Activated effector memory CD4-positive, alpha-beta T cell treated with anti-CD3 and anti-CD28 coated beads, Interleukin-2, amount 50 U/mL, for 16 hours (primary cell): Measurements from ENCODE around the gene SORBS2.
"Not testable (repeated sequence)": the region's sequence is repeated elsewhere in the genome, so short reads cannot be mapped to it uniquely, and the experiment has no call there.

Experiments
- DNase-seq: peaks from one replicate; pipeline ENCODE4 v3.0.0-alpha.2; 2020

SORBS2 gene

GRCh38 chr4:185811509-185812364 lies at the start of gene SORBS2:
SORBS2 (minus strand) TSS chr4:185812194; CDS start chr4:185690571, 121,623 bp downstream.
- DNase-seq: no peak

DNA sequence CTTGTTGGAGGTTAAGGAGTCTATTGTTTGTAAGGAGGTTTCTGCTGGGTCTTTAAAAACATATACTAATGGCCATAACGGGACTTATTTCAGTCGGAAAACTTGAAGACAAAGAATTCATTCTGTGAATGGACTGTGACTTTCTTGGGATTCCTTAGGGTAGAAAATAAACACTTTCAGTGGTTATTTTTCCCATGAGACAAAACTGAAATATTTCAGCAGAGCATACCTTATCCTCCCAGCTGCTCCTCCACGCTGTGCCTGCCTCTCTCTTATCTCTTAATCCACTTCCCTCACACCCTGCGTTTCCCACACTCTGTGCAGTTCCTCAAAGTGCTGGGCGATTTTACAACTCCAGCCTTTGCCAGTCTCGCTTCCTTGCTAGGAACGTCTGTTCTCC lies 47.1 kb upstream of the SORBS2 start:
- DNase-seq: no peak

DNA sequence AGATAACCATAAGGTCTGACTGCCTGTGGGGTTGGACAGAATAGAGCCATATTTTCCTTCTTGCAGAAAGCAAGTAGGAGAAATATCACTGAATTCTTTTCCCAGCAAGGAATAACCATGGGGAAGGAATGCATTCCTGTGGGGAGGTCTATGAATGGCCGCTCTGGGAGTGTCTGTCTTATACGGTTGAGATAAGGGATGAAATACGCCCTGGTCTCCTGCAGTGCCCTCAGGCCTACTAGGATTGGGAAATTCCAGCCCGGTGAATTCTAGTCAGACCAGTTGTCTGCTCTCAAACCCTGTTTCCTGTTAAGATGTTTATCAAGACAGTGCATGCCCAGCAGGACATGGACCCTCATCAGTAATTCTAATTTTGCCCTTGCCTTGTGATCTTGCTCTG lies 45.6 kb upstream of the SORBS2 start:
- DNase-seq: not testable (repeated sequence)

DNA sequence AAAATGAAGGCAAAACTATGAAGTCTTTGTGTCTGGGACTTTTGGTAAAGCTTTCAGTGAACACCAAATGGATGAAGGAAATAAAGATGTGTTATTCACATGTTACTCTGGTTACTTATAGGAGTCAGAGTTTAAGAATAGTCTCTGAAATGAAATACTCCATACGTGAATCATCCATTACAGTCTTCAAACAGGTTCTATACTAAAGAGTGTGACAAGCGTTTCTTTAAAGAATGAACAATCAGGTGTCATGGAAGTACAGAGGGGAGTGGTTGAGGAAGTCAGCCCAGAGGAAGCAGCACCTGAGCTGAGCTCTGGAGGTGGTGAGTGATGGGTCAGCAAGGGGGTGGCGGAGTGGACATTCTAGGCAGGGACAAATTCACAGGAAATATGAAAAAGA lies 41.8 kb upstream of the SORBS2 start:
- no peak for DNase-seq

GRCh38 chr4:185852961-185853360 lies 41.0 kb upstream of the SORBS2 start:
- no peak for DNase-seq

DNA sequence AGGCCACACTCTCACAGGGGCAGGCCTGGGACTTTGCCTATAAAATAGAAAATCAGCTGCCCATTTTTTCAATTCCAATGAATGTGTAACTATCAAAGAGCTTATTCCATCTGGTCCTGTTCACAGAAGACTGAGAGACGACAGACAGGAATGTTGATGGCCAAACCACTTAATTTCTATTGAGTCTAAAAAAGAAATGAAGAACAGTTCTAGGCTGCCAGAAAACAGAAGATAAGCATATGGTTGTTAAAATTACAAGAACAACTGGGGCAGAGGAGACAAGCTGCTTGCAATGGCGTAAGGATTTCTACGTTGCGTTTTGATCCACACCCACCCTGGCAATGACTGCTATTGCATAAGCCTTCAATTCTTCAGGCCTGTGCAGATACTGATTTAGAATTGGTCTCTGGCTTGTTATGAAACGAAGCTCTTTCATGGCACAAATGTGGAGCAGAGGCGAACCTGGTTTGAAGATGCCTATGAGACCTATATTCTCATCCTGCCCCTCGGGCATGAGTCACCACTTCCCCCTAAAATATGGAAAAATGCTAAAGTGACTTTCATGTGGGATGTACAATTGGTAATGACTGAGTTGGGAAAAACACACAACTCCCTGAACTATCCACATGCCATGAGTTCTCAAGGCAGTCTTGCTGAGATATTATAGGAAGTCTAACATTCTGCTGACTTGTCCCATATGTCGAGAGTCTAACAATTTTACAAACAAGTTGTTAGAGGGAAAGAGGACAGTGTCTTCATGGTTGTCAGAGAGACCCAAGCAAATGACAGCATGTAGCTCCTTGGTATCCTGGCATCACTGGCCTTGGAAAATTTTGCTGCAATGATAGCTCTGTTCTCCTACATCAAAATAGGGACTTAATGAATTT lies 37.9 kb upstream of the SORBS2 start:
- DNase-seq: no peak

DNA sequence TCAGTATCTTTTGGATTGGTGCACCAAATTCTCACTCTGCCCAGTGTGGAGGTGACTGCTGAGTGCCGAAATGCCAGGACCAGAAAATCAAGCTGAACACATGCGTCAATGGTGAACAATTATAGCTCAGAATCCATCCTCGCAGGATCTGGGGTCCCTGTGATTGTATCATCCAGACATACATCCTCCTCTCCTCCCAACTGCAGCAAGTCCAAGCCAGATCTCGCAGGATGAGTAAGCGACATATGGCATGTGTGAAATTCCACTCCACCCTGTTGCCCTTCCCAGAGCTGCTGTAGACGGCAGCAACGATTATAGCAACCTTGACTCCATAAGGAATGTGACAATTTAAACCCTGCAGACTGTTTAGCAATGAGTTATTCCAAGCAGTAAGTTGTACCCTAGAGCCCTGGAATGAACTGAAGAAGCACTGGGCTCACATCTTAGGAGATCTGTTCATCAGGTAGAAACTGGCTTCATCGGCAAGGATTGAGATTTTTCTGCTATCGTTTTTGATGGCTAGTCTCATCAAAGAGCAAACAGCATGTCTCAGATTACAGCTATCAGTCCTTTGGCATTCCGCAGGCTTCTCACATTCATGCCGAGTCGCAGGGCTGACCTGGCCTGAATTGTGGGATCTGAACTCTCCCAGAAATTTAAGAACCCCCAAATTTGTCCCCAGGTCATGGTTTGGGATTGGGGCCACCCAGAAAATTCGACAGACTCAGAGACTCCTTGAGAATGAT lies 35.5 kb upstream of the SORBS2 start:
- DNase-seq: no peak

DNA sequence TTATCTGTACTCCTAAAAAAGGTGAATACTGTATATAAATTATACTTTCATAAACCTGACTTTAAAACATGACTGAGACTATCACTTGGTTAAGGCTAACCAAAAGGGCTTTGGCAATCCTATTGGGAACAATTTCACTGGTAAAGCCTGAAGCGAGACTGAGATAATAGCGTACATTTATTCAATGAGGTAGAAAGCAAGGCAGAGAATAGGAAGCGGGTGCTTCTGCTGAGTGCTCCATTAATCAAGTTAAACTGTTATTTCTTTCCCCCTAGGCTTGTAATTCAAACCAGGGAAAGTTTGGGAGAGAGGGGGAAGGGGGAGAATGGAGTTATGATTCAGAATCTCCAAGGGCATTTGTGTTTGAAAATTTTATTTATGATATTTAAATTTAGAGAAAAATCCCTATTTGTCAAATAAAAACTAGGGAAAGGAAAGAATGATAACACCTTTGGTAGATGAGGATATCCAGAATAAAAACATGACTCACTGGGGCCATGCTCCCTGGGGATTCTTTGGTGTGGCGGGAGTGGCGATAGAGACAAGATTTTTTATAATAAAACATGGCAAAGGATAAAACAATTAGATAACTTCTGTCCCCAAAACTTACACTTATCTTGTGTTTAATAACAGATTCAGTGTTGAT lies 34.6 kb upstream of the SORBS2 start:
- no peak for DNase-seq

GRCh38 chr4:185845966-185846365 lies 34.0 kb upstream of the SORBS2 start:
- DNase-seq: no peak

DNA sequence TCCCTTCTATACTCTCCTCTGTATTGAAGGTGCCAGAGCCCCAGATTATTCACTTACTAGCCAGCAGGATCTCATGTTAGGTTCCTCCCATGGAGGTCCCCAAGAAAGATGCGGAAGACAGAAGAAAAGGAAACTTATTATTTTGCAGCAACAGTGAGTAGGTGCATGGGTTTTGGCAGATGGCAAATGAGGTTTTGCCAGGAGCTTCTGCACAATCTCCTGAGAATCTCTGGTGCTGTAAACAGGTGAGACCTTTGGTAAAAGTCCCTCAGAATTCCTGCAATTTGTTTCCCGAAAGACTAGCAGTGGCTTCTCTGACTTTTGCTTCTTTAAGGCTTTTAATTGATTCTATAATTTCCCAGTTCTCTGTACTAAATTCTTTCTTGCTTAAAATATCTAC lies 29.5 kb upstream of the SORBS2 start:
- DNase-seq: no peak

- no peak for DNase-seq
These were observed 29.0 kb upstream of the SORBS2 start for GRCh38 chr4:185840953-185841352.

DNA sequence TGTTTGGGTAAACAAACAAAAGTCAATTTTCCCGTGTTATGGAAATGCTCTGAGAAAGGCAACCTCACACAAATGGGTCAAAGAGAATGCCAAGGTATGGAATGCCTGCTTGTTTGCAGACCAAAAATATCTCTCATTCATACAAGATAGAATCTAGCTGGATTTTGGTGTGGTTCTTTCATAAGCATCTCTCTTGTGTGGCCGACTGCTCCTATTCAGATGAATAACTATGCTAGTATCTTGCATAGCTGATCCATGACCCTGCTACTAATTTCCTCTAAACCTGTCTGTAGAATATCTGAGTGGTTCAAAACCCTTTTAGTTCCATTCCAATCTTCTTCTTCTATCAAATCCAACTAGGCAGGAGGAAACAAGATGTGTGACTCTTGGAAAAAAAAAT lies 28.2 kb upstream of the SORBS2 start:
- no peak for DNase-seq

- DNase-seq: no peak
These were observed 27.8 kb upstream of the SORBS2 start for GRCh38 chr4:185839770-185840169.

GRCh38 chr4:185839194-185839712 lies 27.3 kb upstream of the SORBS2 start:
- no peak for DNase-seq

DNA sequence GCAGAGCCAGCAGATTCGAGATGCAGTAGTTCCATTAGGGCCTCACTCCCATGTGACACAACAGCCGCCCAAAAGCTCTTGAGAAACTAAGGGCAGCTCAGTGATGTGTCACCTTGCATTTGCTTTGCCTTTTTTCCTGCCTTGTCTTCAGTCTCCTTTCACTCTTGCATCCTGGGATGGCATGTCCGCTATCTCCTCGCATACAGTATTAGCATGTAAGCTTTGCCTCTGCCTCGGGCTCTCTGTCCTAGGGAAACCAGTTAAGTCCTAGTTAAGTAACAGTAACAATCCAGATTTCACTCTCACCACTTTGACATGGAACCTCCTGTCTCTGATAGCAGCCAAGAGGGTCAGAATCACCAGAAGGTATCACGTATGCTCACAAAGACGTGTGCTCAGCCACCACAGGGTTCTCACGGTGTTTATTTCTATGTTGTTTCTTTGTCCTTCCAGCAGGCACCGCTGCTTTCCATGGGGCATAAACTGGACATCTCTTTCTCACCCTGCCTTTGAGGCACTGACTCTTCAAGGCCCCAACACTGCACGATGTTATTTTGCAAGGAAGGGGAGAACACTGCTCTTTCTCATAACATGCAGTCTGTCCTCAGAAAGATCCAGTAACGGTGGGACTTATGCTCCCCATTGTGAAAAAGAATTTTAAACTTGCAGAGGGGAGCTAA lies 26.7 kb upstream of the SORBS2 start:
- DNase-seq: no peak

DNA sequence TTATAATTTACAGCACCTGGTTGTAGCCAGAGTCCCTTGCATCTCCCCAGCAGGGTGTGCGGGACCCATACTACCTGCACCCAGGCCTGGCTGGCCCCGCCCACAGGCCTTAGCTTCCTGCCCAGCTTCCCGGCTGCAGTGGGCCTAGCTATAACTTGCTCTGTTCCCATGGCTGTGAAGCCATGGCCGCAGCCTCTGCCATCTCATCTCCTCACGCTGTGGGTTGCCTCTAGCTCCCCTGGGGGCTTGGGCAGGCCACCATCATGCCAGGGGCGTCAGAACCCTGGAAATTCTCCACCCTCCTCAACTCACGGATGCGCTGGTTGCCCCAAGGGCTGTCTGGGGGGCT lies 26.1 kb upstream of the SORBS2 start:
- no peak for DNase-seq

DNA sequence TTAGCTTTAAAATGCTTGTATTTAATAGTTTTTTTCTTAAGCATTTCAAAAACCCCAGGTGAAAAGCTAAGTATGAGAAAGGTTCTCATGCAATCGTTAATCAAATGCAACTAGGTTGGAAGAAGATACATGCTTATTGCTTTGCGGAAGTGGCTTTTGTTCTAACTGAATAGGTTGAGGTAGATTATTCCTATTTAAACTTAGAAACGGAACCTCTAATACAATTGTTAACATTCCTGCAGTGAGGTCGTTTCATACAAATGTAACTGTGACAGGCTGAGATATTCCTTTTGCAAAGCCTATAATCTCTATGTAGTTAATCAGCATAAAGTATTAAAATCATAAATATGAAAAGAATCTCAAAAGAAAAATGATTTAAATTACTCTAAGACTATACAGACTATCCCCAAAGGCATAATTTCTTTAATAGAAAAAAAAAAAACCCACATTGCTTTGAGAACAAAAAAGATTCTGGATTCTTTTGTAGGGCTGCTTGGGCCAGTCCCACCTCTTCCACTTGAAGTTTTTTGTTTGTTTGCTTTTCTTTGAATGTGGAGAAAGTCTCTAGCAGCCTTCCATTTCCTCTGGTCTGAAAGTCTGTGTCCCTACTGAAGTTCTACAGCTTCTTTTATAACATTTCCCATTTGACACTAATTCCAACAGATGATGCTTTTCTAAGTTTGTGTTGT lies 25.6 kb upstream of the SORBS2 start:
- no peak for DNase-seq

DNA sequence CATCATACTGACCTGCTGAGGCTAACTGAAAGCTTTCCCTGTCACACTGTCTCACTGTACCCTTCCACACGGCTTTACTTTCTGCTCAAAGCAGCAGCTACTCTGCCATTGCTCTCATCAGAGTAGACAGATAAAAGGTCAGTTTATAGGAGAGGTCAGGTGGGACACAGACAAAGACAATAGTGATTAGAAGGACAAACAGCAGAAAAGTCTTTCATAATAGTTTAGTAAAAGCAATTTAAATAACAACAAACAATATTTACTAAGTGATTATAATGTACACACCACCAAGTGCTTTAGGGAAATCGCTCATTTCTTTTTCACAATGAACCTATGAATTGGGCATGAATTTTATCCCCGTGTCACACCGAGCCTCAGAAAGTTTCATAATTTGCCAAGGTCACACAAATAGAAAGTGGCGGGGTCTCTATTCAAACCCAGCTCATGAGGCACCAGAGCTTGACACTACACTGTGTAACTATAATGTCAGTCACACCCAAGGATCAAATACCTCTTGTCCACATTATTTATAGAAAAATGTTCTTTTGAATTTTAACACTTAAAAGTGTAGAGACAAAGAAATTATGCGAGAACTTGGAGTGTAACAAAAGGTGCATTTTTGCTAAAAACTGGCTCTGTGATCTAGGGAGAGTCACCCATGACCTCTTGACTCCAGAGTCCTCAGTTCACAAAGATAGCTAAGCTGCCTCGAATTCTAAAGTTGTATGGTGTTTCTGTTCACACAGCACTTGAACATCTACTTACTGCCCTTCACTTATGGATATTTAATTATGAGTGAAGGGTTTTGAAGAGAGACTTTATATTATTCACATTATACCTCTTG lies 24.5 kb upstream of the SORBS2 start:
- no peak for DNase-seq

DNA sequence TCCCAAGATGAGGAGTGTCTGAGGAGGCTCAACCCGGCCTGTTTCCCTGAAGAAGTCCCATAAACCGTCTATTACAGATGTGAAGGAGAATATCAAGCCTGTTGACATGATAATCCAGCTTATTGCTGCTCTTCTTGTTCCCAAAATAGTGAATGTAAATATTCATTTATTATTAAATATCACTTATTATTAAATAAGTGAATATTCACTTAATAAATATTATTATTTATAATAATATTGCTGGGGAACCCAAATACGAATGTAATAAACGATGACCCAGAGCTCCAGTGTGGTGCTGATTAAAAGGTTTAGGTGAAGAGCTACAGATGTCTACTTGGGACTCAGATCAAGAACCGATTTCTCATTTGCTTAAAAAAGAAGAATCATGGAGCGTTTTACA lies 23.8 kb upstream of the SORBS2 start:
- DNase-seq: no peak

DNA sequence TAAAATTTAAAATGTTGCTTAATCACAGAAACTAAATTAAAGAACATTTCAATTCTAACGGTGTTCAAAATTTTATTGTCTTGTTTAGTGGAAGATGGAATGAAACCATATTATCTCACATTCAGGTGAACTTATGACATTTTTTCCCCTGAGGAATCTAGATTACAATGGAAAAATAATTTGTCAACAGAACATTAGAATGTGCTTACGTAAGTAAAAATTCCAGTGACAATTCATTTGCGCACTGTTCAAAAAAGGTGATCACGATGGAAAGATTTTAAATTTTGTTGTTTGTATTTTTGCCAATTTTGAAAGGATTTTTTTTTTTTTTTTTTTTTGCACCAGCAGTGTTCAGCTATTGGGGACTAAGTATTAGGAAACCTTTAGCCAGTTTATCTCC lies 23.3 kb upstream of the SORBS2 start:
- DNase-seq: no peak
